SK-N-SH (cell line): ENCODE data around the gene CRTAP.

ENCODE experiments used
- CTCF ChIP-seq: fragments of 200-600 bp; sonication (generic); IDR thresholded peaks from 2 replicates; pipeline ENCODE4 v1.6.1; 2017; ENCODE audit warnings: antibody characterized with exemption, mild to moderate bottlenecking, moderate library complexity
- EZH2phosphoT487 ChIP-seq: fragments of 200-600 bp; sonication (generic); IDR thresholded peaks from 2 replicates; pipeline ENCODE4 v1.6.1; 2017; ENCODE audit warnings: low read depth, mixed run types, mild to moderate bottlenecking, antibody characterized with exemption, moderate library complexity, borderline replicate concordance
- GABPA ChIP-seq: IDR thresholded peaks from 2 replicates; pipeline ENCODE4 v1.4.0; 2012; ENCODE audit warnings: low read depth, mild to moderate bottlenecking
- GATA2 ChIP-seq: sonication (generic); formaldehyde crosslinking; IDR thresholded peaks from 2 replicates; pipeline ENCODE4 v1.5.0; 2020; ENCODE audit warnings: mild to moderate bottlenecking, missing genetic modification reagents
- MAX ChIP-seq: IDR thresholded peaks from 2 replicates; pipeline ENCODE4 v1.4.0; 2012; ENCODE audit warnings: low read depth
- MXI1 ChIP-seq: IDR thresholded peaks from 2 replicates; pipeline ENCODE4 v1.6.1; 2012; ENCODE audit warnings: mild to moderate bottlenecking, low read depth, low read length, improper control_type of control experiment
- PBX3 ChIP-seq: IDR thresholded peaks from 2 replicates; pipeline ENCODE4; 2012
- SMC3 ChIP-seq: IDR thresholded peaks from 2 replicates; pipeline ENCODE4 v1.6.1; 2012; ENCODE audit warnings: low read depth, low read length, improper control_type of control experiment
- USF2 ChIP-seq: fragments of 150-350 bp; IDR thresholded peaks from 2 replicates; pipeline ENCODE4 v1.6.1; 2017; ENCODE audit warnings: antibody characterized with exemption, low read length, low read depth, borderline replicate concordance
- YY1 ChIP-seq: IDR thresholded peaks from 2 replicates; pipeline ENCODE4 v1.4.0; 2012; ENCODE audit warnings: low read depth, mild to moderate bottlenecking
- ZBTB33 ChIP-seq: IDR thresholded peaks from 2 replicates; pipeline ENCODE4 v1.4.0; 2012; ENCODE audit warnings: low read depth, borderline replicate concordance

GRCh38 chr3:33083958-33084357 lies 29.9 kb upstream of the CRTAP start:
- TF ChIP-seq CTCF (no peak), ZBTB33 (no peak), PBX3 (no peak), GABPA (no peak), MXI1 (no peak), SMC3 (no peak), EZH2phosphoT487 (no peak), GATA2 (CRISPR knock-in tag) (no peak), MAX (no peak), USF2 (no peak), YY1 (no peak)
